PC-3 (cell line): Measurements from ENCODE around the gene CATSPERE. TPM values are rescaled to one million over a fixed set of nuclear protein-coding genes. Genes with fewer than 3 reads are reported as not detected.

Source experiments
- ATAC-seq: fragments of 200-7000 bp; cut with Tn5 transposase; 2 replicates; pipeline ENCODE4 v1.9.1; 2020; ENCODE audit warnings: mild to moderate bottlenecking, moderate library complexity
- BruUV-seq: library from RNA; stranded (reverse); fragments of 400-500 nt; replicated peaks from 2 replicates; lab custom pipeline; 2021; lab: Mats Ljungman, UMichigan
- CTCF ChIA-PET: fragments of 300-600 bp; sonication (Branson Sonifier 250); formaldehyde crosslinking; loops from one replicate; lab custom pipeline; 2022; ENCODE audit warnings: antibody characterized with exemption; lab: Charles Lee
- POLR2A ChIA-PET: fragments of 300-600 bp; sonication (Branson Sonifier 250); formaldehyde crosslinking; loops from one replicate; lab custom pipeline; 2022; ENCODE audit warnings: antibody characterized with exemption; ENCODE audit not compliant: unreplicated experiment; lab: Charles Lee
- DNase-seq: peaks from one replicate; pipeline ENCODE4 v3.0.0-alpha.2; 2015
- H2AFZ ChIP-seq: fragments of 300-600 bp; sonication (generic); 2 replicates; pipeline ENCODE4 v1.6.0; 2016; ENCODE audit warnings: antibody characterized with exemption, low read length
- H3F3A ChIP-seq: fragments of 300-600 bp; sonication (generic); one replicate; pipeline ENCODE4 v1.6.0; 2017; ENCODE audit warnings: antibody characterized with exemption, low read length, control low read depth, mild to moderate bottlenecking; ENCODE audit not compliant: unreplicated experiment
- H3K27ac ChIP-seq: fragments of 300-600 bp; sonication (generic); 2 replicates; pipeline ENCODE4 v1.5.1; 2016; ENCODE audit warnings: mild to moderate bottlenecking, low read length
- H3K27me3 ChIP-seq: fragments of 300-600 bp; sonication (generic); 2 replicates; pipeline ENCODE4 v1.6.1; 2016; ENCODE audit warnings: low read length, mixed read lengths
- H3K36me3 ChIP-seq: fragments of 300-600 bp; sonication (generic); 2 replicates; pipeline ENCODE4 v1.6.1; 2016; ENCODE audit warnings: low read depth, mixed run types, low read length, mixed read lengths
- H3K4me1 ChIP-seq: fragments of 300-600 bp; sonication (generic); 2 replicates; pipeline ENCODE4 v1.5.1; 2016; ENCODE audit warnings: low read length; ENCODE audit not compliant: insufficient read depth
- H3K4me2 ChIP-seq: fragments of 300-600 bp; sonication (generic); 2 replicates; pipeline ENCODE4 v1.6.0; 2016; ENCODE audit warnings: low read length
- H3K4me3 ChIP-seq: fragments of 300-600 bp; sonication (generic); 2 replicates; pipeline ENCODE4 v1.5.1; 2016; ENCODE audit warnings: mild to moderate bottlenecking, low read length, mixed read lengths
- H3K79me2 ChIP-seq: fragments of 300-600 bp; sonication (generic); 2 replicates; pipeline ENCODE4 v1.6.1; 2017; ENCODE audit warnings: low read length, mixed read lengths
- H3K9ac ChIP-seq: fragments of 300-600 bp; sonication (generic); 2 replicates; pipeline ENCODE4 v1.6.0; 2016; ENCODE audit warnings: mild to moderate bottlenecking, low read length
- H3K9me2 ChIP-seq: fragments of 300-600 bp; sonication (generic); replicated peaks from 2 replicates; pipeline ENCODE4 v1.6.1; 2016; ENCODE audit warnings: mixed run types, low read length, mixed read lengths
- H3K9me3 ChIP-seq: fragments of 300-600 bp; sonication (generic); 2 replicates; pipeline ENCODE4 v1.6.1; 2016; ENCODE audit warnings: low read length, mixed read lengths
- H4K20me1 ChIP-seq: fragments of 300-600 bp; sonication (generic); 2 replicates; pipeline ENCODE4 v1.6.1; 2016; ENCODE audit warnings: low read length, mixed read lengths
- EZH2 ChIP-seq: fragments of 300-600 bp; sonication (generic); IDR thresholded peaks from one replicate; pipeline ENCODE4 v1.6.1; 2017; ENCODE audit warnings: antibody characterized with exemption, mild to moderate bottlenecking, low read length; ENCODE audit not compliant: unreplicated experiment
- EZH2phosphoT487 ChIP-seq: fragments of 300-600 bp; sonication (generic); IDR thresholded peaks from 2 replicates; pipeline ENCODE4 v1.6.1; 2018; ENCODE audit warnings: mild to moderate bottlenecking, antibody characterized with exemption, low read length, borderline replicate concordance
- intact Hi-C: fragments of 100-400 bp; cut with micrococcal nuclease; formaldehyde crosslinking; loops from 2 replicates; pipeline ENCODE4 v1.9.0; 2023
- total RNA-seq: library from RNA; depleted of rRNA; stranded (reverse); fragments of >200 nt; gene quantifications from 2 replicates; pipeline ENCODE4 v1.2.3, GENCODE V29; 2014
- TF ChIP-seq, protein P1 (sequence below): fragments of 300-600 bp; sonication (generic); conservative IDR thresholded peaks from 2 replicates; pipeline ENCODE4 v1.5.1; 2017; ENCODE audit warnings: antibody characterized with exemption, low read depth, mild to moderate bottlenecking, low read length

CATSPERE gene
- total RNA-seq, 1 experiment from 2014 or later, result not detected

DNA sequence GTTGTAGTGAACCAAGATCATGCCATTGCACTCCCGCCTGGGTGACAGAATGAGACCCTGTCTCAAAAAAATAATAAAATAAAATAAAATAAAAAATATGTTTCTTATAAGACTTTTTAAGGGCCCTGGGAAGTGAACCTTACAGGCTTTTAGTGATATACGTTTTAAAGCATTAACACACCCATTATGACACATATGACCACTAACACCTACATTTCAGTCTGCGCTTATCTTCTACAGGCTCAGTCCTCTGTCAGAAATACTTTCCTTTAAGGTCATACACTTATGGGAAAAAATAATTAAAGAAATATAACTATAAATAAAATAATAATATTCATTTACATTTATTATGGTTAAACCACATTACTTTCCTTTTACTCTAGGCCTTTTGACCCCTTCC, 31.3 kb upstream of the CATSPERE start:
- no peaks in the 10 kb centered on the region for H3K4me1 ChIP-seq

DNA sequence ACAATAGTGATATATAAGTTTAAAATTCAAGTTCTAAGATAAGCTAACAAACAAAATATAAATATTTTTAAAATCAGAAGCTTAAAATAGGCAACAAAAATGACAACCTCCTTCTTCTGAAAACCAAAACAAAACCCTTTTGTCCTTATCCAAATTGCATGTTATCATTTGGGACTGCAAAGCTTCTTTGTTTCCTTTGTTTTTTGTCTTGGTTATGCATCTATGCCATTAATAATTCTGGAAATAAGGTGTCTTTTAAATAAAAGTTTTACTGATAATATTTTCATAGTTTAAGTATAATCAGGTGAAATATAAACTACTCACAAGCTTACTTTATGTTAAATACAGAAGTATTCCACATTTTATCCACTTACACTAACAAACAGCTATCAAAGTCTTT, 29.9 kb upstream of the CATSPERE start:
- DNase-seq (no peak), ATAC-seq (no peak)
- Histone ChIP-seq H3K4me3 (no peak overlapping the region), H3K9me3 (no peaks in the 10 kb centered on the region), H3K4me1 (peaks cover 13% of the 10 kb centered on the region), H3K9me2 (no peaks in the 10 kb centered on the region), H4K20me1 (no peaks in the 10 kb centered on the region), H3K27ac (no peak overlapping the region), H3K36me3 (peaks cover 24% of the 10 kb centered on the region; the same call in 1 of the 2 replicates), H3K4me2 (no peak overlapping the region), H2AFZ (no peak overlapping the region), H3K79me2 (peaks cover 15% of the 10 kb centered on the region), H3F3A (peaks cover 6% of the 10 kb centered on the region), H3K27me3 (no peaks in the 10 kb centered on the region), H3K9ac (no peak overlapping the region)
- TF ChIP-seq EZH2phosphoT487, result no peak
- TF ChIP-seq EZH2, result no peak
- TF ChIP-seq, protein P1, sequence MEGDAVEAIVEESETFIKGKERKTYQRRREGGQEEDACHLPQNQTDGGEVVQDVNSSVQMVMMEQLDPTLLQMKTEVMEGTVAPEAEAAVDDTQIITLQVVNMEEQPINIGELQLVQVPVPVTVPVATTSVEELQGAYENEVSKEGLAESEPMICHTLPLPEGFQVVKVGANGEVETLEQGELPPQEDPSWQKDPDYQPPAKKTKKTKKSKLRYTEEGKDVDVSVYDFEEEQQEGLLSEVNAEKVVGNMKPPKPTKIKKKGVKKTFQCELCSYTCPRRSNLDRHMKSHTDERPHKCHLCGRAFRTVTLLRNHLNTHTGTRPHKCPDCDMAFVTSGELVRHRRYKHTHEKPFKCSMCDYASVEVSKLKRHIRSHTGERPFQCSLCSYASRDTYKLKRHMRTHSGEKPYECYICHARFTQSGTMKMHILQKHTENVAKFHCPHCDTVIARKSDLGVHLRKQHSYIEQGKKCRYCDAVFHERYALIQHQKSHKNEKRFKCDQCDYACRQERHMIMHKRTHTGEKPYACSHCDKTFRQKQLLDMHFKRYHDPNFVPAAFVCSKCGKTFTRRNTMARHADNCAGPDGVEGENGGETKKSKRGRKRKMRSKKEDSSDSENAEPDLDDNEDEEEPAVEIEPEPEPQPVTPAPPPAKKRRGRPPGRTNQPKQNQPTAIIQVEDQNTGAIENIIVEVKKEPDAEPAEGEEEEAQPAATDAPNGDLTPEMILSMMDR, result no peak
- CTCF ChIA-PET, result no interaction called here
- POLR2A ChIA-PET, result no interaction called here
- BruUV-seq, result no TSS peak
- intact Hi-C loops, result no loop called here

More for the DNA sequence above, 31.3 kb upstream of the CATSPERE start:
- Histone ChIP-seq H3K4me2 (no peak overlapping the region), H3K27ac (no peak overlapping the region), H2AFZ (no peak overlapping the region), H4K20me1 (no peaks in the 10 kb centered on the region), H3K79me2 (peaks cover 10% of the 10 kb centered on the region; the same call in 1 of the 2 replicates), H3K36me3 (peaks cover 24% of the 10 kb centered on the region; the same call in 1 of the 2 replicates), H3K4me3 (no peak overlapping the region), H3K27me3 (no peaks in the 10 kb centered on the region), H3K9me3 (no peaks in the 10 kb centered on the region), H3F3A (no peaks in the 10 kb centered on the region), H3K9ac (no peak overlapping the region), H3K9me2 (no peaks in the 10 kb centered on the region)
- intact Hi-C loops, result loop anchor here (1.0 kb wide), 1 partner anchor 12 kb away; no protein-coding TSS in a partner anchor
- POLR2A ChIA-PET, result no interaction called here
- no peak for DNase-seq
- no peak for TF ChIP-seq EZH2phosphoT487
- TF ChIP-seq EZH2, result no peak
- BruUV-seq, result no TSS peak
- CTCF ChIA-PET, result no interaction called here
- ATAC-seq, result no peak

DNA sequence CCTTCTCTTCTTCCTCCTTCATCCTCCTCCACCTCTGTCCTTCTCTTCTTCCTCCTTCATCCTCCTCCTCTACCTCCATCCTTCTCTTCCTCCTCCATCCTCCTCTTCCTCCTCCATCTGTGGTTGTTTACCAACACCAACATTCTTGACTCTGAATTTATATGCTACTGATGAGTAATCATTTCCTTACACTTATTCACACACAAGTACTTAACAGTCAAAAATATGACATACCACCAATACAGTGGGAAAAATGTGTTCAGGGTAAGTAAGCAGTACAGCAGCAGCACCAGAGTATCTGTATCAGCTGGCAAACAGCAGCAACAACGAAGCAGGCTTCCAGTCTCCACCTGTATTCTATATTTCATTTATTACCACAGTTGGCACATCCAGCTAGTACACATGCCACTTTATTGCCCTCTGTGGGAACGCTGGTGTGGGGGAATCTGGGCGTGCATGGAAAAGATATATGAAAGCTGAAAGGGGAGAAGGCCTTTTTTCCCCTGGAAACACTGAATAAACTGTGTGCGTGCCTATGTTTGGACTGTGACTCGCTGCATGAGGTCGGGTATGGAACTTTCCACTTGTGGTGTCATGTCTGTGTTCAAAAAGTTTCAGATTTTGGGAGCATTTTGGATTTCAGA, 25.4 kb upstream of the CATSPERE start:
- peak overlapping the region; percentile 70 for H3K4me2 ChIP-seq
- H2AFZ ChIP-seq, result no peak overlapping the region
- H3K79me2 ChIP-seq, result peaks cover 45% of the 10 kb centered on the region
- H3K27me3 ChIP-seq, result no peaks in the 10 kb centered on the region
- peak overlapping the region; percentile 13; the same call in 1 of the 2 replicates for H3K4me3 ChIP-seq
- intact Hi-C loops, result loop anchor here (1.0 to 5.0 kb wide), 3 partner anchors 15 to 112 kb away; partner anchors contain the start of gene ADSS2
- TF ChIP-seq EZH2 (no peak), EZH2phosphoT487 (no peak)
- TF ChIP-seq, protein P1, result no peak
- ChIA-PET POLR2A (interaction anchor here (0.6 kb wide), 1 partner anchor 65 kb away, joined by 16 read pairs; no protein-coding TSS in a partner anchor), CTCF (interaction anchor here (0.5 to 0.6 kb wide), 2 partner anchors 9 to 42 kb away, joined by 3 to 4 read pairs; no protein-coding TSS in a partner anchor)
- H3K4me1 ChIP-seq, result peaks cover 37% of the 10 kb centered on the region
- peaks cover 16% of the 10 kb centered on the region for H3F3A ChIP-seq
- H4K20me1 ChIP-seq, result no peaks in the 10 kb centered on the region
- peaks cover 17% of the 10 kb centered on the region; the same call in 1 of the 2 replicates for H3K36me3 ChIP-seq
- H3K9ac ChIP-seq, result peak overlapping the region; percentile 41
- H3K9me2 ChIP-seq, result no peaks in the 10 kb centered on the region
- peak; percentile 72 for ATAC-seq
- peak; percentile 81 for DNase-seq
- no TSS peak for BruUV-seq
- peak overlapping the region; percentile 86 for H3K27ac ChIP-seq
- H3K9me3 ChIP-seq, result no peaks in the 10 kb centered on the region
